Activated B cell treated with CpG ODN at 0.5 μM for 24 hours (primary cell): ENCODE measurements around the gene MTG1. TPM values are rescaled to one million over a fixed set of nuclear protein-coding genes. Genes with fewer than 3 reads are reported as not detected.

Experiments used
- ATAC-seq: fragments of 200-7000 bp; cut with Tn5 transposase; one replicate; pipeline ENCODE4 v1.10.0; 2021; ENCODE audit warnings: low read depth, mild to moderate bottlenecking, moderate library complexity
- CTCF ChIA-PET: fragments of 350-600 bp; sonication (Branson Sonifier 250); formaldehyde crosslinking; loops from one replicate; lab custom pipeline; 2021; ENCODE audit warnings: antibody characterized with exemption; lab: Charles Lee
- POLR2A ChIA-PET: fragments of 350-600 bp; sonication (Branson Sonifier 250); formaldehyde crosslinking; loops from one replicate; lab custom pipeline; 2021; ENCODE audit warnings: antibody characterized with exemption; lab: Charles Lee
- DNase-seq: peaks from one replicate; pipeline ENCODE4 v3.0.0; 2022
- H3K27ac Mint-ChIP-seq: one replicate; pipeline ENCODE4 v1.8.0; 2020; ENCODE audit warnings: mixed read lengths
- H3K27me3 Mint-ChIP-seq: one replicate; pipeline ENCODE4 v1.8.0; 2021; ENCODE audit warnings: mixed read lengths
- H3K36me3 Mint-ChIP-seq: one replicate; pipeline ENCODE4 v1.8.0; 2021; ENCODE audit warnings: low read depth, mixed read lengths
- H3K4me1 Mint-ChIP-seq: one replicate; pipeline ENCODE4 v1.8.0; 2021; ENCODE audit warnings: mixed read lengths
- H3K4me3 Mint-ChIP-seq: one replicate; pipeline ENCODE4 v1.8.0; 2020; ENCODE audit warnings: mild to moderate bottlenecking, mixed read lengths
- H3K9me3 Mint-ChIP-seq: one replicate; pipeline ENCODE4 v1.8.0; 2020; ENCODE audit warnings: mixed read lengths
- CTCF ChIP-seq: fragments of 200-600 bp; IDR thresholded peaks from one replicate; pipeline ENCODE4 v1.8.0; 2022; ENCODE audit warnings: antibody characterized with exemption, mild to moderate bottlenecking
- intact Hi-C: fragments of 100-400 bp; cut with micrococcal nuclease; formaldehyde crosslinking; loops from one replicate; pipeline ENCODE4 v1.15.1; 2024
- total RNA-seq: library from RNA; stranded (reverse); gene quantifications from 2 replicates; pipeline ENCODE4 v1.2.3, GENCODE V29; 2022

The MTG1 gene
- total RNA-seq, 1 donor from 2014 or later, result 83.1 TPM

GRCh38 chr10:133461841-133462240, 67.9 kb downstream of the MTG1 start:
- CTCF ChIA-PET, result no interaction called here
- POLR2A ChIA-PET, result no interaction called here
- H3K36me3 Mint-ChIP-seq, result no peaks in the 10 kb centered on the region
- no peaks in the 10 kb centered on the region for H3K27me3 Mint-ChIP-seq
- no peak for TF ChIP-seq CTCF
- H3K4me3 Mint-ChIP-seq, result no peak overlapping the region
- H3K9me3 Mint-ChIP-seq, result no peaks in the 10 kb centered on the region
- intact Hi-C loops, result no loop called here
- H3K27ac Mint-ChIP-seq, result no peak overlapping the region
- ATAC-seq (no peak), DNase-seq (no peak)
- no peaks in the 10 kb centered on the region for H3K4me1 Mint-ChIP-seq

GRCh38 chr10:133462512-133463305, 68.8 kb downstream of the MTG1 start:
- Mint-ChIP-seq H3K36me3 (peaks cover 2% of the 10 kb centered on the region), H3K4me1 (no peaks in the 10 kb centered on the region), H3K9me3 (no peaks in the 10 kb centered on the region), H3K27ac (no peak overlapping the region), H3K27me3 (no peaks in the 10 kb centered on the region), H3K4me3 (no peak overlapping the region)
- TF ChIP-seq CTCF, result no peak
- DNase-seq (no peak), ATAC-seq (no peak)
- POLR2A ChIA-PET, result no interaction called here
- CTCF ChIA-PET, result no interaction called here
- intact Hi-C loops, result no loop called here

- Mint-ChIP-seq H3K4me1 (no peaks in the 10 kb centered on the region), H3K9me3 (peaks cover 4% of the 10 kb centered on the region), H3K36me3 (peaks cover 12% of the 10 kb centered on the region), H3K27ac (no peak overlapping the region), H3K4me3 (no peak overlapping the region), H3K27me3 (no peaks in the 10 kb centered on the region)
- ChIA-PET CTCF (no interaction called here), POLR2A (no interaction called here)
- DNase-seq, result no peak
- TF ChIP-seq CTCF, result no peak
- intact Hi-C loops, result no loop called here
- ATAC-seq, result no peak
These were observed 70.7 kb downstream of the MTG1 start for GRCh38 chr10:133464582-133465031.

- no peaks in the 10 kb centered on the region for H3K27me3 Mint-ChIP-seq
- ATAC-seq (no peak), DNase-seq (no peak)
- peaks cover 4% of the 10 kb centered on the region for H3K9me3 Mint-ChIP-seq
- CTCF ChIA-PET, result no interaction called here
- H3K4me3 Mint-ChIP-seq, result no peak overlapping the region
- POLR2A ChIA-PET, result no interaction called here
- H3K27ac Mint-ChIP-seq, result no peak overlapping the region
- intact Hi-C loops, result no loop called here
- H3K4me1 Mint-ChIP-seq, result no peaks in the 10 kb centered on the region
- no peak for TF ChIP-seq CTCF
- peaks cover 12% of the 10 kb centered on the region for H3K36me3 Mint-ChIP-seq
These were observed 71.4 kb downstream of the MTG1 start for GRCh38 chr10:133465191-133465949.

- no peaks in the 10 kb centered on the region for H3K4me1 Mint-ChIP-seq
- ChIA-PET CTCF (no interaction called here), POLR2A (no interaction called here)
- H3K27ac Mint-ChIP-seq, result no peak overlapping the region
- DNase-seq, result no peak
- ATAC-seq, result no peak
- H3K9me3 Mint-ChIP-seq, result peaks cover 4% of the 10 kb centered on the region
- H3K36me3 Mint-ChIP-seq, result peaks cover 12% of the 10 kb centered on the region
- intact Hi-C loops, result no loop called here
- no peak for TF ChIP-seq CTCF
- H3K4me3 Mint-ChIP-seq, result no peak overlapping the region
- H3K27me3 Mint-ChIP-seq, result no peaks in the 10 kb centered on the region
These were observed 72.1 kb downstream of the MTG1 start for GRCh38 chr10:133465950-133466474.
